Brain microvascular endothelial cell (primary cell): ENCODE data around the gene NAAA.

ENCODE experiments used
- DNase-seq: peaks from one replicate; pipeline ENCODE4 v3.0.0-alpha.2; 2020
- H3K27ac ChIP-seq: fragments of 250-450 bp; sonication (Bioruptor Pico); 2 replicates; pipeline ENCODE4 v1.5.1; 2020; ENCODE audit warnings: mild to moderate bottlenecking, moderate library complexity
- H3K27me3 ChIP-seq: fragments of 250-450 bp; sonication (Bioruptor Pico); replicated peaks from 2 replicates; pipeline ENCODE4 v1.5.1; 2020; ENCODE audit warnings: mild to moderate bottlenecking
- H3K36me3 ChIP-seq: fragments of 250-450 bp; sonication (Bioruptor Pico); replicated peaks from 2 replicates; pipeline ENCODE4 v1.5.1; 2020; ENCODE audit warnings: mild to moderate bottlenecking
- H3K4me3 ChIP-seq: 2 replicates; pipeline ENCODE4 v1.5.1; 2011; ENCODE audit warnings: low read depth, mild to moderate bottlenecking, control low read depth, low read length, moderate library complexity
- CTCF ChIP-seq: IDR thresholded peaks from 2 replicates; pipeline ENCODE4 v1.5.1; 2011; ENCODE audit warnings: low read depth, mild to moderate bottlenecking, moderate library complexity, low read length, control low read depth, inconsistent platforms; ENCODE audit errors: missing control alignments
- in situ Hi-C: cut with HindIII; loops from 2 replicates; pipeline ENCODE4 v1.10.0; 2017; ENCODE audit warnings: low sequenced_read_pairs, low pct_ligation_motif_present

Gene NAAA

GRCh38 chr4:75886104-75886503 is 54.7 kb downstream of the NAAA start:
- Histone ChIP-seq H3K27me3 (no peaks in the 10 kb centered on the region), H3K4me3 (no peak overlapping the region), H3K27ac (no peak overlapping the region), H3K36me3 (no peaks in the 10 kb centered on the region)
- no peak for DNase-seq
- in situ Hi-C loops: no loop called here
- no peak for TF ChIP-seq CTCF

GRCh38 chr4:75881476-75881875 is 59.3 kb downstream of the NAAA start:
- H3K27ac ChIP-seq: no peak overlapping the region
- no peak overlapping the region for H3K4me3 ChIP-seq
- TF ChIP-seq CTCF: no peak
- DNase-seq: no peak
- H3K36me3 ChIP-seq: no peaks in the 10 kb centered on the region
- in situ Hi-C loops: no loop called here
- no peaks in the 10 kb centered on the region for H3K27me3 ChIP-seq

- no peaks in the 10 kb centered on the region for H3K36me3 ChIP-seq
- no peak for TF ChIP-seq CTCF
- no peak for DNase-seq
- H3K27me3 ChIP-seq: no peaks in the 10 kb centered on the region
- no peak overlapping the region for H3K27ac ChIP-seq
- no peak overlapping the region for H3K4me3 ChIP-seq
- in situ Hi-C loops: no loop called here
These were observed 60.5 kb downstream of the NAAA start for GRCh38 chr4:75880278-75880677.

GRCh38 chr4:75878246-75878756 is 62.5 kb downstream of the NAAA start:
- in situ Hi-C loops: no loop called here
- TF ChIP-seq CTCF: no peak
- no peak overlapping the region for H3K27ac ChIP-seq
- H3K4me3 ChIP-seq: no peak overlapping the region
- no peaks in the 10 kb centered on the region for H3K27me3 ChIP-seq
- no peak for DNase-seq
- H3K36me3 ChIP-seq: no peaks in the 10 kb centered on the region

GRCh38 chr4:75876218-75876617 is 64.6 kb downstream of the NAAA start:
- Histone ChIP-seq H3K4me3 (no peak overlapping the region), H3K27me3 (no peaks in the 10 kb centered on the region), H3K27ac (no peak overlapping the region), H3K36me3 (no peaks in the 10 kb centered on the region)
- no peak for DNase-seq
- in situ Hi-C loops: no loop called here
- TF ChIP-seq CTCF: no peak

- TF ChIP-seq CTCF: no peak
- in situ Hi-C loops: no loop called here
These were observed 71.7 kb downstream of the NAAA start for GRCh38 chr4:75869100-75869499.

More at GRCh38 chr4:75869100-75869499, 71.7 kb downstream of the NAAA start:
- H3K27ac ChIP-seq: no peak overlapping the region
- H3K36me3 ChIP-seq: no peaks in the 10 kb centered on the region
- H3K4me3 ChIP-seq: no peak overlapping the region
- DNase-seq: no peak
- H3K27me3 ChIP-seq: no peaks in the 10 kb centered on the region
